GM21576 (cell line): Measurements from ENCODE around the gene SLC2A11.
"Not testable (repeated sequence)": the region's sequence is repeated elsewhere in the genome, so short reads cannot be mapped to it uniquely, and the experiment has no call there.

Experiments used
- ATAC-seq: cut with Tn5 transposase; IDR thresholded peaks from one replicate; pipeline ENCODE4 v1.9.1; 2021; ENCODE audit warnings: mild to moderate bottlenecking, moderate library complexity; ENCODE audit not compliant: unreplicated experiment

The SLC2A11 gene

GRCh38 chr22:23903328-23903971 lies 45.8 kb downstream of the SLC2A11 start:
- no peak for ATAC-seq

DNA sequence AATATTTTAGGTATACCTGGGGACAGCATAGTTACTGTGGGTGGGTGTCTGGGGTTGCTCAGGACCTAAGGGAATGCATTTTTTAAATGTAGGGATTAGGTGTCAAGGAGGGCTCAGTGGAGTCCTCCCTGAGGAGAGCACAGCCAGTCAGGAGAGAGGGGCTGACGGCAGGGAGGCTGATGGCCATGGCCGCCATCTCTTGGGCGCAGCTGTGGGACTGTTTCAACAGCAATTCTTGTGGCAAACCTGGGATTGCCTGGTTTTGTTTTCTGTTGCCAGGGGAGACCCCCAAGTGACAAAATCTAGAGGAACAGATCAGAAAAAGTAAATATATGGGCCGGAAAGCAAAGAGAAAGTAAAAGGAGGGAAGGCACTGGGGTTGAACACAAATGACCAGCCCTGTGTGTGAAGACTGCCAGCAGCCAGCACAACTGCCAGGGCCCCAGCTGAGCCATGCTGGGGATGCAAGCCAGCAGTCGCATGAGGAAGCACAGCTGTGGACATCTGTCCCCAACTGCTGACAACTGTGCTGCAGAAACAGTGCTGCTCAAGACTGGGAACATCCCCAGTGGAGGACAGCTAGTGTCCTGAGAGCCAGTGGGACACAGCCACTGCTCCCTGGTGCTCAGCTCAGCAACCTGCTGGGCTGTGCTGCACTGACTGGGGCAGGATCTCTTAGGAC lies 47.0 kb downstream of the SLC2A11 start:
- ATAC-seq: no peak

DNA sequence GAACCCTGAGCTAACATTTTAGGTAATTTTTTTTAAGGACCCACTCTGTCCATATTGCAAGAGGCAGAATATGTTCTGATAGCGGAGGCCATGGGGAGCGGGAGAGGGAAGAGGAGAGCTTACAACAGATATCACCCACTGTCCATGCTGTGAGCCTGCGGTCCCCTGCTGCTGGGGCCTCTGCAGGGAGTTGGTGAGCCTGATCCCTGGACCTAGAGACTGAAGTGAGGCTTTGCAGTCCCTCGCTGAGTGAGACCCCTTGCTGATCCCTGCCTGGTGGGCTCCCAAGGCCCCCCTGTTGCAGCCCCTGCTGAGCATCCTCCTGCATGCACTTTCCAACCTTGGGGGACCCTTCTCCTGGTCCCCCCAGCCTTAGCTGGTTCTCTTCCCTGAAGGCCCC lies 49.0 kb downstream of the SLC2A11 start:
- no peak for ATAC-seq

DNA sequence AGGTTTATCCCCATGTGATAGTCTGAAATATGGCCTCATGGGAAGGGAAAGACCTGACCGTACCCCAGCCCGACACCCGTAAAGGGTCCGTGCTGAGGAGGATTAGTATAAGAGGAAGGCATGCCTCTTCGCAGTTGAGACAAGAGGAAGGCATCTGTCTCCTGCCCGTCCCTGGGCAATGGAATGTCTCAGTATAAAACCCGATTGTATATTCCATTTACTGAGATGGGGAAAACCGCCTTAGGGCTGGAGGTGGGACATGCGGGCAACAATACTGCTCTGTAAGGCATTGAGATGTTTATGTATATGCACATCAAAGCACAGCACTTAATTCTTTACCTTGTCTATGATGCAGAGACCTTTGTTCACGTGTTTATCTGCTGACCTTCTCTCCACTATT lies 49.7 kb downstream of the SLC2A11 start:
- ATAC-seq: not testable (repeated sequence)

DNA sequence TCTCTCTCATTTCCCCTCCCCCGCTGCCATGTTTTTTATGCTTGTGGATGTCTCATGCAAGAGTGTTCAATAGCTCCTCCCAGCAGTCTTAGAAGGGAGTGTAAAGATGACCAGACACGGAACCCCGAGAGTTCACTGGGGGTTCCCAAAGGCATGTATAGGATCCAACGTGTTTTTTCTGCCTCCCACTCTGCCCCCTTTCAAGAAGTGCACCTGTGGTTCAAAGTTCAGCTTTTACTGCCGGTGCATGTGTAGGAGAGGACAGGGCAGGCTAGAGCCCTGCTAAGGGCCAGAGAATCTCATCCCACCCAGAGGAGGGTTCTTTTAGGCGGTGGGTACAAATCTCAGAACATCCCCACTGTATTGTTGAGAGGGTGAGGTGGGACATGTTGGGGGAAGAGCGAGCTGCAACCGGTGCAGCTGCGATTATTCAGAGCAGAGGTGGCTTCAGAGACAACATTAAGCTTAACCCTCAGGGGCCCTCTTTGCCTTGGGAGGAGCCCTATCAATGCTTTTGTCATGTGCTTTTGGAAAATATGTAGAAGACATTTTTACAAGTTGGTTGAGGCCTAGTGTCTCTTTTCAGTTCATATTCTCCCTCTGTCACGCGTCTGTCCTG lies 51.0 kb downstream of the SLC2A11 start:
- no peak for ATAC-seq

- ATAC-seq: no peak
Measured at GRCh38 chr22:23909296-23909898, 51.7 kb downstream of the SLC2A11 start.

DNA sequence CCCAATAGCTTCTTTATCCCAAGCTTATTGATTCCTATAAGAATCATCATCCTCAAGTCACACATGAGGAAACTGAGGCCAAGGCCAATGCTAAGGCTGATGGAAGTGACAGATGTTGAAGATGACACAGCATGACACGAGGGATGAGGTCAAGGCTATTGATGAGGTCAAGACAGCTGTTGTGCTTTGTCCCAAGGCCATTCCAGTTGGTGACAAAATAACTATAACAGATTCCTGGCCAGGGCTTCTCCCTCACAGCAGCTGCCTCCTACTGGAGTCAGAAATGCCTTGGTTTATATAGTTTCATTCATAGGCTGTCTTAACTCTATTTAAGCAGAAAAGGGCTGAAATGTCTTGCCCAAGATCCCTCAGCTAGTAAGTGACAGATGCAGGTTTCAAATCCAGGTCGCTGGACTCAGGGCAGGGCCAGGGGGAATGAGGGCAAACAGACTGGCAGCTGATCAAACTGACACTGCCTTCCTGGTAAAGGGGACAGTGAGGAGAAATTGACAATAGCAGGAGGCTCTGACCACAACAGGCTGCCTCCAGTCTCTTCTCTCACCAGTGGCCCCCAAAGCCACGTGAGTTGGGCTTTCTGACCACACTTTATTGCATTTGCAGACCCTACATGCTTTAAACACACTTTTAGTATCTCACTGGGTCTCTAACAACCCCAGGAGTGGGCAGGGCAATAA lies 53.0 kb downstream of the SLC2A11 start:
- no peak for ATAC-seq

GRCh38 chr22:23911318-23911980 lies 53.8 kb downstream of the SLC2A11 start:
- ATAC-seq: no peak

GRCh38 chr22:23912293-23912903 lies 54.7 kb downstream of the SLC2A11 start:
- no peak for ATAC-seq

DNA sequence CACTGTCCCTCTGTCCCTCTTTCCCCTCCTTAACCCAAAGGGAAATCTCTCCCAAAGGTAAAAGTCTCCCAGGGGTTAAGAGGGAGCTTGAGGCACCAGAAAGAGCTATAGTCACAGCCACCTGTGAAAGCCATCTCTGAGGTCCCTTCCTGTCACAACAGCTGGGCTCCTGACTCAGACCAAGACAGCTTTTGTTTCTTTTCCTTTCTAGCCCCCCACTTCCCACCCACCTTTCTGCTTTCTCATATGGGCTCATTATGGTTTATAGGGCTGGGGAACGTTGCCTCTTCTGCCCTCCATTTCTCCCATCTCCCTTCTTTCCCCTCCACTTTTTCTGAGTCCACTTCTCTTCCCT lies 55.6 kb downstream of the SLC2A11 start:
- ATAC-seq: no peak

DNA sequence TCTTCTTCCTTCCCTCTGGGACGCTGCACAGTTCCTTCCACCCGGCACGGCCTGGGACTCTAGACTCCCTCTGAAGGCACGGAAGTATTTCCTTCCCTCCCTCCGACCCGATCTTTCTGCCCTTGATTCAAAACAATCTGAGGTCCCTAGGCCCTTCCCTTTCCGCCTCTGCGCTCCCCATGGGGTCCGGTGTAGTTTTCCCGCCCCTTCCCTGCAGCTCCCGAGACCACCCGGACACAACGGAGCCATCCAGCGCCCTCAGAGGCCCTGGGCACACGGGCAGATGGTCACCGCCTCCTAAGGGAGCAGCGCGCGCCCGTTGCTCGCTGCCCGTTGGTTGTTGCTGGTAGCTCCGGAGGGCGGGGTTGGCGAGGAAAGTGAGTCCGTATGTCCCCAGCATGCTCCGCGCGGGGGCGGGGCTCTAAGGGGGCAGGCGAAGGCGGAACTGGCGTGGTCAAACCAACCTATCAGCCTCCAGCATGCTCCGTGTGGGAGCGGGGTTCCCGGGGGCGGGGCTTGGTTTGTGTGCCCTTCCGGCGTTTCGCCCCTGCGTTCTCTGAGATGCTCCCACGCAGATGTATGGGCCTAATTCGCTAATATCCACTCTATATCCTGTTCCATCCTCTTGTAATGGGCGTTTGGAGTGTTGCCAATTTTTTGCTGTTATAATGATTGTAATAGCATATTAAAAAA lies 56.1 kb downstream of the SLC2A11 start:
- ATAC-seq: peak; percentile 91

- no peak for ATAC-seq
Measured at GRCh38 chr22:23915290-23915689, 57.6 kb downstream of the SLC2A11 start.

GRCh38 chr22:23920267-23920611 lies 62.6 kb downstream of the SLC2A11 start:
- not testable (repeated sequence) for ATAC-seq

- not testable (repeated sequence) for ATAC-seq
Measured at GRCh38 chr22:23921586-23922201, 64.0 kb downstream of the SLC2A11 start.

- ATAC-seq: no peak
Measured at GRCh38 chr22:23922921-23923320, 65.2 kb downstream of the SLC2A11 start.

- ATAC-seq: no peak
Measured at GRCh38 chr22:23925020-23925606, 67.4 kb downstream of the SLC2A11 start.

DNA sequence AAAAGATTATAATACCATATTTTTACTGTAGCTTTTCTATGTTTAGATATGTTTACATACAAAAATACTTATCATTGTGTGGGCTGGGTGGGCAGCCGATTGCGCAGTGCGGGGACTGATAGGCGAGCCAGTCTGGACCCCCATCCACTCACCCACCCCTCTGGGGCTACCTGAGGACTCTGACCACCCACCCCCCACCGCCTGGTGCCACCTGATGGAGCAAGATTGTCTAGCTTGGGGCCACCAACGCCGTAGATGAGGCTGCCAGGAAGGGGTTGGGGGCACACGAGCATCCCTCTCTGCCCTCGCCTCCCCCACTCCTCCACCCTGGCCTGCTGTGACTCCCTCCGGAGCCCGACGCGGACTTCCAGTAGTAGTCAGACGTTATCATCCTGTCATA lies 68.9 kb downstream of the SLC2A11 start:
- no peak for ATAC-seq
